Endothelial cell of umbilical vein (primary cell): ENCODE results near the gene NUDCD3. TPM values are rescaled to one million over a fixed set of nuclear protein-coding genes. Genes with fewer than 3 reads are reported as not detected.

Source experiments
- BruUV-seq: library from RNA; stranded (reverse); fragments of 400-500 nt; replicated peaks from 2 replicates; lab custom pipeline; 2021; lab: Mats Ljungman, UMichigan
- CTCF ChIA-PET: fragments of 300-600, 350-600 bp; sonication (Branson Sonifier 250); formaldehyde crosslinking; loops from one replicate; lab custom pipeline; 2021; ENCODE audit warnings: antibody characterized with exemption, inconsistent platforms; lab: Charles Lee
- POLR2A ChIA-PET: fragments of 300-600, 350-600 bp; sonication (Branson Sonifier 250); formaldehyde crosslinking; loops from one replicate; lab custom pipeline; 2021; ENCODE audit warnings: antibody characterized with exemption, inconsistent platforms; lab: Charles Lee
- DNase-seq: peaks from one replicate; pipeline ENCODE4 v3.0.0-alpha.2; 2011; ENCODE audit warnings: low read depth, low spot score
- FAIRE-seq: peaks from 2 replicates; lab custom pipeline; 2011; peaks lifted over from hg19 to GRCh38; lab: Jason Lieb, UNC
- H2AFZ ChIP-seq: 2 replicates; pipeline ENCODE4 v1.6.0; 2012; ENCODE audit warnings: low read depth, low read length, control low read depth, inconsistent platforms
- H3K27ac ChIP-seq: 2 replicates; pipeline ENCODE4 v1.5.1; 2011; ENCODE audit warnings: low read depth, mild to moderate bottlenecking, control low read depth, low read length, moderate library complexity; ENCODE audit not compliant: insufficient read depth
- H3K27me3 ChIP-seq, 2 experiments: 2 replicates each; pipeline versions ENCODE4 v1.6.0 to v1.6.1; 2011; ENCODE audit warnings: low read length in 2 of 2, mixed read lengths in 1 of 2; ENCODE audit not compliant: control insufficient read depth in 2 of 2, insufficient read depth in 2 of 2
- H3K36me3 ChIP-seq, 2 experiments: 2 replicates in 1 of 2; 3 replicates in 1 of 2; pipeline ENCODE4 v1.5.1; 2011; ENCODE audit warnings: low read length in 2 of 2, mild to moderate bottlenecking in 1 of 2, moderate library complexity in 1 of 2; ENCODE audit not compliant: control insufficient read depth in 2 of 2, insufficient read depth in 2 of 2; ENCODE audit errors: extremely low read depth in 1 of 2
- H3K4me1 ChIP-seq: 3 replicates; pipeline ENCODE4 v1.5.1; 2011; ENCODE audit warnings: mild to moderate bottlenecking, low read length; ENCODE audit not compliant: control insufficient read depth, insufficient read depth; ENCODE audit errors: extremely low read depth
- H3K4me2 ChIP-seq: 2 replicates; pipeline ENCODE4 v1.6.1; 2011; ENCODE audit warnings: low read length, control low read depth, mixed read lengths; ENCODE audit not compliant: insufficient read depth
- H3K4me3 ChIP-seq, 3 experiments: fragments of 200-600 bp in 1 of 3; sonication (generic), shearing (Covaris generic) in 1 of 3; replicated peaks in 1 of 3; 2 replicates each; pipeline ENCODE4 v1.5.1; 2011 to 2016; ENCODE audit warnings: control low read depth in 3 of 3, low read length in 3 of 3, mild to moderate bottlenecking in 2 of 3, inconsistent platforms in 1 of 3, low read depth in 1 of 3, moderate library complexity in 1 of 3; ENCODE audit not compliant: insufficient read depth in 1 of 3
- H3K79me2 ChIP-seq: 2 replicates; pipeline ENCODE4 v1.6.0; 2012; ENCODE audit warnings: low read length, inconsistent platforms; ENCODE audit not compliant: control insufficient read depth, insufficient read depth
- H3K9ac ChIP-seq: replicated peaks from 2 replicates; pipeline ENCODE3; 2011; ENCODE audit warnings: low read length, control low read depth; ENCODE audit not compliant: insufficient read depth; ENCODE audit errors: extremely low read depth
- H3K9me1 ChIP-seq: replicated peaks from 3 replicates; pipeline ENCODE4 v1.6.0; 2011; ENCODE audit warnings: mild to moderate bottlenecking, low read length; ENCODE audit not compliant: control insufficient read depth, insufficient read depth; ENCODE audit errors: extremely low read depth
- H3K9me3 ChIP-seq: replicated peaks from 2 replicates; pipeline ENCODE4 v1.5.1; 2012; ENCODE audit warnings: low read length, inconsistent platforms; ENCODE audit not compliant: control insufficient read depth, insufficient read depth
- H4K20me1 ChIP-seq: replicated peaks from 2 replicates; pipeline ENCODE3; 2011; ENCODE audit warnings: mild to moderate bottlenecking, low read length; ENCODE audit not compliant: control insufficient read depth, insufficient read depth; ENCODE audit errors: extremely low read depth
- EZH2 ChIP-seq: IDR thresholded peaks from 2 replicates; pipeline ENCODE4 v1.6.1; 2012; ENCODE audit warnings: borderline replicate concordance, low read depth, mild to moderate bottlenecking, moderate library complexity, low read length, inconsistent platforms; ENCODE audit not compliant: severe bottlenecking
- FOS ChIP-seq: IDR thresholded peaks from 2 replicates; pipeline ENCODE4 v1.6.1; 2011; ENCODE audit warnings: mild to moderate bottlenecking, low read length, moderate library complexity, borderline replicate concordance; ENCODE audit not compliant: insufficient read depth
- GATA2 ChIP-seq: IDR thresholded peaks from 2 replicates; pipeline ENCODE4 v1.7.0; 2011; ENCODE audit warnings: low read depth, mild to moderate bottlenecking, moderate library complexity, mixed read lengths, low read length; ENCODE audit not compliant: insufficient read length, insufficient read depth
- JUN ChIP-seq: IDR thresholded peaks from 2 replicates; pipeline ENCODE4 v1.6.1; 2011; ENCODE audit warnings: borderline replicate concordance, low read depth; ENCODE audit not compliant: insufficient read length, insufficient read depth
- MYC ChIP-seq: IDR thresholded peaks from one replicate; pipeline ENCODE4 v1.6.1; 2011; ENCODE audit warnings: mild to moderate bottlenecking, low read depth, low read length
- POLR2A ChIP-seq: IDR thresholded peaks from 2 replicates; pipeline ENCODE4 v1.6.1; 2012; ENCODE audit warnings: low read depth, mild to moderate bottlenecking, control low read depth, low read length
- POLR2AphosphoS5 ChIP-seq: IDR thresholded peaks from 2 replicates; pipeline ENCODE4 v1.6.1; 2012; ENCODE audit warnings: low read depth, mild to moderate bottlenecking, control low read depth, low read length, moderate library complexity; ENCODE audit not compliant: insufficient read depth
- dilution Hi-C: fragments of 300-500 bp; cut with MboI; formaldehyde crosslinking; loops from one replicate; pipeline ENCODE4 v1.15.0; 2019; ENCODE audit warnings: low sequenced_read_pairs; ENCODE audit not compliant: extremely low pct_ligation_motif_present
- intact Hi-C: fragments of 100-400 bp; cut with micrococcal nuclease; formaldehyde crosslinking; loops from one replicate; pipeline ENCODE4 v1.10.0; 2022
- polyA plus RNA-seq, 4 experiments: library from polyadenylated mRNA; depleted of rRNA in 3 of 4; stranded (reverse) in 3 of 4; unstranded in 1 of 4; fragments of >200 nt; gene quantifications; 2 replicates each; pipeline versions ENCODE4 v1.2.1 to v1.2.3, GENCODE V29; 2011 to 2012; ENCODE audit warnings: missing spikeins in 1 of 4
- total RNA-seq: library from RNA; stranded (reverse); gene quantifications from 2 replicates; pipeline ENCODE4 v1.2.3, GENCODE V29; 2021
- TF ChIP-seq, protein P1 (sequence below), 2 donors: IDR thresholded peaks; 1 replicate in 1 of 2; 2 replicates in 1 of 2; pipeline ENCODE4 v1.5.1; 2011; ENCODE audit warnings: low read length in 2 of 2, mild to moderate bottlenecking in 2 of 2, moderate library complexity in 2 of 2, control low read depth in 1 of 2, inconsistent platforms in 1 of 2, low read depth in 1 of 2; ENCODE audit not compliant: insufficient read depth in 1 of 2; ENCODE audit errors: extremely low read depth in 1 of 2
- TF ChIP-seq, protein P2 (sequence below): IDR thresholded peaks from 2 replicates; pipeline ENCODE4 v1.6.1; 2011; ENCODE audit not compliant: insufficient read depth, insufficient read length

NUDCD3 gene
- total and polyA plus RNA-seq, 2 donors (not counting 3 experiments of a cell fraction or from before 2014, with no cell fraction given), result 50.6 to 137 TPM

DNA sequence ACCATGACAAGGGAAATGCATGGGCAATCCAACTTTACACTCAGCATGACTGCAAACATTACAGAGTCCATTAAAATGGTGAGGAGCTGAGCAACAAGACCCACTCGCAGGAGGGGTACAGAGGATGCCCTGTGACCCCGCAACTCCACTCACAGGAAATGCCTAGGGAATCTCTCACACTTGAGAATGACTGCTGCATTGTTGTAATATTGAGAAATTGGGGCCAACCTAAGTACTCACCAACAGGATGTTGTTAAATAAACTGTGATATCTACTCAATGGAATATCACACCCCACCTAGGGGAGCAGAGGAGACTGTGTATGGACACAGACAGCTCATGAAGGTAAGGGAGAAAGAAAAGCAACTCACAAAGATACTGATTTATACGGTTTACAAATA lies 111.7 kb downstream of the NUDCD3 start:
- H2AFZ ChIP-seq, result no peak overlapping the region
- no peak overlapping the region for H3K9ac ChIP-seq
- intact Hi-C loops, result loop anchor here (1.0 to 2.0 kb wide), 2 partner anchors 20 to 120 kb away; no protein-coding TSS in a partner anchor
- no peaks in the 10 kb centered on the region for H4K20me1 ChIP-seq
- H3K79me2 ChIP-seq, result no peaks in the 10 kb centered on the region
- no peaks in the 10 kb centered on the region for H3K27me3 ChIP-seq
- H3K4me1 ChIP-seq, result peaks cover 60% of the 10 kb centered on the region
- H3K9me1 ChIP-seq, result no peaks in the 10 kb centered on the region
- no peak overlapping the region for H3K4me3 ChIP-seq
- DNase-seq, result peak; percentile 79
- dilution Hi-C loops, result no loop called here
- H3K4me2 ChIP-seq, result peak overlapping the region; percentile 21
- peak overlapping the region; percentile 71 for H3K27ac ChIP-seq
- ChIA-PET CTCF (interaction anchor here (0.9 to 2.3 kb wide), 11 partner anchors 11 to 186 kb away, joined by 3 to 10 read pairs (median 3); no protein-coding TSS in a partner anchor), POLR2A (interaction anchor here (0.5 to 0.7 kb wide), 2 partner anchors 9 to 89 kb away, joined by 3 to 4 read pairs; no protein-coding TSS in a partner anchor)
- BruUV-seq, result no TSS peak
- H3K36me3 ChIP-seq, result no peaks in the 10 kb centered on the region
- FAIRE-seq, result peak; percentile 98
- no peaks in the 10 kb centered on the region for H3K9me3 ChIP-seq
- peak; percentile 91 for TF ChIP-seq FOS
- TF ChIP-seq JUN, result peak; percentile 84
- peak; percentile 87 for TF ChIP-seq POLR2AphosphoS5
- no peak for TF ChIP-seq EZH2
- TF ChIP-seq GATA2, result peak; percentile 59
- peak; percentile 9 for TF ChIP-seq POLR2A
- TF ChIP-seq MYC, result no peak

DNA sequence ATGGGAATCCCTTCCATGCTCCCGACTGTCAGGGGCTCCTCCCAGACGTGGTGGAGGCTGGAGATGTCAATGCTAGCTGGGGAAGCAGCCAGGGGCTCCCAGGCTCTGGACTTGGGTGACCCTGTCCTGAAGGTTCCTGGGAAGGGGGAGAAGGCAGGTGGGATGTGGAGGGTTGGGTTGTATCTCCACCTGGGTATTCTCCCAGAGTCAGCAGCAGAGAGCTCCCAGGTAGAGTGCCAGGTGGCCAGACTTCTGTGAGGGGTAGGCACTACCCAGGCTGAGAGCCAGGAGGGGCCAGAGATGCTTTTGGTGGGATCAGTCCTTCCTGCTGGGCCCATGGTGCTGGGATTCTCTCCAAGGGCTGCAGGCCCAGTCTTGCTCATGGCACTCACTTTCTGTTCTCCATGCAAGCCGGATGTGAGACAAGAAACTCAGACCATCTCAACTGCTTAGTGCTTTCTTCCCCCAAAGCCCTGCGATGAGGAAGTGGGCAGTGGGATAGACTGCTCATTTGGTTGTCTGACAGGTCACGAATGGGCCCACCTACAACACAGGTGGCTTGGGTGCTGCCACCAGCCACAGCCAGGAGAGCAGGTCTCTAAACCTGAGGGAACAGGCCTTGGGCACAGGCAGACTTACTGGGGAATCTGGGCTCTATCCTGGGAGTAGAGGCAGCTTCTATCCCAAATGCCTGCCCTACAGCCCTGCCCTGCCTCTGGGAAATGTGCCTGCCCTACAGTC lies 112.6 kb downstream of the NUDCD3 start:
- Histone ChIP-seq H3K9me1 (no peaks in the 10 kb centered on the region), H3K27me3 (no peaks in the 10 kb centered on the region), H3K27ac (peak overlapping the region; percentile 71), H3K79me2 (no peaks in the 10 kb centered on the region), H3K4me2 (no peak overlapping the region), H4K20me1 (no peaks in the 10 kb centered on the region), H2AFZ (no peak overlapping the region), H3K4me3 (no peak overlapping the region), H3K9me3 (no peaks in the 10 kb centered on the region), H3K4me1 (peaks cover 51% of the 10 kb centered on the region), H3K36me3 (no peaks in the 10 kb centered on the region), H3K9ac (no peak overlapping the region)
- CTCF ChIA-PET, result interaction anchor here (0.8 to 2.3 kb wide), 9 partner anchors 21 to 187 kb away, joined by 3 to 10 read pairs (median 3); no protein-coding TSS in a partner anchor
- TSS peak; percentile 7 for BruUV-seq
- FAIRE-seq (peak; percentile 49), DNase-seq (no peak)
- intact Hi-C loops, result loop anchor here (1.0 to 2.0 kb wide), 2 partner anchors 20 to 119 kb away; no protein-coding TSS in a partner anchor
- TF ChIP-seq POLR2AphosphoS5 (no peak), POLR2A (no peak), FOS (no peak), GATA2 (no peak), MYC (no peak), EZH2 (no peak), JUN (no peak)
- TF ChIP-seq, protein P1, sequence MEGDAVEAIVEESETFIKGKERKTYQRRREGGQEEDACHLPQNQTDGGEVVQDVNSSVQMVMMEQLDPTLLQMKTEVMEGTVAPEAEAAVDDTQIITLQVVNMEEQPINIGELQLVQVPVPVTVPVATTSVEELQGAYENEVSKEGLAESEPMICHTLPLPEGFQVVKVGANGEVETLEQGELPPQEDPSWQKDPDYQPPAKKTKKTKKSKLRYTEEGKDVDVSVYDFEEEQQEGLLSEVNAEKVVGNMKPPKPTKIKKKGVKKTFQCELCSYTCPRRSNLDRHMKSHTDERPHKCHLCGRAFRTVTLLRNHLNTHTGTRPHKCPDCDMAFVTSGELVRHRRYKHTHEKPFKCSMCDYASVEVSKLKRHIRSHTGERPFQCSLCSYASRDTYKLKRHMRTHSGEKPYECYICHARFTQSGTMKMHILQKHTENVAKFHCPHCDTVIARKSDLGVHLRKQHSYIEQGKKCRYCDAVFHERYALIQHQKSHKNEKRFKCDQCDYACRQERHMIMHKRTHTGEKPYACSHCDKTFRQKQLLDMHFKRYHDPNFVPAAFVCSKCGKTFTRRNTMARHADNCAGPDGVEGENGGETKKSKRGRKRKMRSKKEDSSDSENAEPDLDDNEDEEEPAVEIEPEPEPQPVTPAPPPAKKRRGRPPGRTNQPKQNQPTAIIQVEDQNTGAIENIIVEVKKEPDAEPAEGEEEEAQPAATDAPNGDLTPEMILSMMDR (IDR thresholded peaks at IDR 0.05; ENCODE audit: extremely low read depth in 1 of 2, insufficient read depth in 1 of 2, low read depth in 1 of 2, low read length in 2 of 2), result no peak
- TF ChIP-seq, protein P2, sequence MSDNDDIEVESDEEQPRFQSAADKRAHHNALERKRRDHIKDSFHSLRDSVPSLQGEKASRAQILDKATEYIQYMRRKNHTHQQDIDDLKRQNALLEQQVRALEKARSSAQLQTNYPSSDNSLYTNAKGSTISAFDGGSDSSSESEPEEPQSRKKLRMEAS, result no peak
- POLR2A ChIA-PET, result no interaction called here
- dilution Hi-C loops, result no loop called here
